K562 (cell line): ENCODE results near the gene MBOAT7. TPM values are rescaled to one million over a fixed set of nuclear protein-coding genes. Genes with fewer than 3 reads are reported as not detected.

Experiments
- ATF3 ChIP-seq, 2 experiments: fragments of 450-650 bp in 1 of 2; sonication (generic) in 1 of 2; formaldehyde crosslinking in 1 of 2; IDR thresholded peaks in 1 of 2; conservative IDR thresholded peaks in 1 of 2; 2 replicates each; pipeline versions ENCODE4 v1.6.1 to v1.8.1; 2016 to 2023; ENCODE audit warnings: mild to moderate bottlenecking in 2 of 2, moderate library complexity in 2 of 2, inconsistent platforms in 1 of 2, missing genetic modification reagents in 1 of 2
- JUN ChIP-seq, 2 experiments: sonication (generic) in 1 of 2; formaldehyde crosslinking in 1 of 2; IDR thresholded peaks; 2 replicates each; pipeline versions ENCODE4 v1.6.1 to v1.8.0; 2012 to 2022; ENCODE audit warnings: borderline replicate concordance in 2 of 2, mild to moderate bottlenecking in 2 of 2, improper control_type of control experiment in 1 of 2, low read depth in 1 of 2, low read length in 1 of 2, missing genetic modification reagents in 1 of 2
- MTA1 ChIP-seq: fragments of 450-650 bp; IDR thresholded peaks from 2 replicates; pipeline ENCODE4 v1.6.1; 2017; ENCODE audit warnings: borderline replicate concordance
- MTA3 ChIP-seq: fragments of 450-650 bp; formaldehyde crosslinking; IDR thresholded peaks from 2 replicates; pipeline ENCODE4 v1.6.1; 2017; ENCODE audit warnings: mild to moderate bottlenecking, borderline replicate concordance
- SMARCA4 ChIP-seq: fragments of 450-650 bp; IDR thresholded peaks from 2 replicates; pipeline ENCODE4 v1.6.1; 2016
- TAF1 ChIP-seq: IDR thresholded peaks from 2 replicates; pipeline ENCODE4 v1.6.1; 2011; ENCODE audit warnings: mild to moderate bottlenecking, low read length, moderate library complexity; ENCODE audit not compliant: insufficient read depth, control insufficient read depth, severe bottlenecking; ENCODE audit errors: extremely low read depth
- TBP ChIP-seq: optimal IDR thresholded peaks from 2 replicates; pipeline ENCODE3; 2011; ENCODE audit warnings: low read depth, low read length, improper control_type of control experiment
- TCF7L2 ChIP-seq: fragments of 150-350 bp; IDR thresholded peaks from 2 replicates; pipeline ENCODE4 v1.6.1; 2016; ENCODE audit warnings: low read depth, mild to moderate bottlenecking, low read length, moderate library complexity
- ZNF740 ChIP-seq, 3 experiments: fragments of 200-800 bp in 1 of 3; sonication (Bioruptor generic) in 1 of 3; sonication (generic) in 1 of 3; formaldehyde crosslinking in 1 of 3; IDR thresholded peaks; 2 replicates each; pipeline versions ENCODE4 v1.6.1 to v1.8.0; 2016 to 2022; ENCODE audit warnings: mild to moderate bottlenecking in 2 of 3, missing compliant biosample characterization in 2 of 3, missing genetic modification characterization in 2 of 3, missing genetic modification reagents in 1 of 3
- polyA plus RNA-seq, 8 experiments: library from polyadenylated mRNA; depleted of rRNA in 4 of 8; stranded (reverse) in 5 of 8; unstranded in 3 of 8; fragments of >200 nt; fragmentation: Nextera tagmentation in 2 of 8; fragmentation: Illumina TruSeq in 1 of 8; extraction: Ambion mirVana in 2 of 8; extraction: Trizol in 1 of 8; gene quantifications; 2 replicates each; pipeline versions ENCODE4 v1.2.1 to v1.2.3, GENCODE V29; 2011 to 2014; ENCODE audit warnings: inconsistent platforms in 1 of 8, missing spikeins in 1 of 8
- total RNA-seq, 7 experiments: library from RNA; depleted of rRNA in 6 of 7; stranded (reverse); fragments of >200 nt in 6 of 7; fragmentation: Illumina TruSeq in 2 of 7; extraction: Trizol in 2 of 7; gene quantifications; 2 replicates each; pipeline versions ENCODE4 v1.2.1 to v1.2.3, GENCODE V29; 2011 to 2021; ENCODE audit warnings: low replicate concordance in 1 of 7
- TF ChIP-seq, protein P1 (sequence below), 2 experiments: IDR thresholded peaks; 2 replicates each; pipeline ENCODE4 v1.6.1; 2012; ENCODE audit warnings: improper control_type of control experiment in 2 of 2, low read depth in 2 of 2, low read length in 2 of 2, borderline replicate concordance in 1 of 2
- TF ChIP-seq, protein P2 (sequence below), 2 experiments: fragments of 450-650 bp; formaldehyde crosslinking in 1 of 2; IDR thresholded peaks; 2 replicates each; pipeline versions ENCODE4 v1.4.0 to v1.6.1; 2014 to 2020; ENCODE audit warnings: mild to moderate bottlenecking in 2 of 2, borderline replicate concordance in 1 of 2, low read depth in 1 of 2

Gene MBOAT7
- total and polyA plus RNA-seq, 9 of the 15 experiments (the other 6 are each of a cell fraction or from before 2014, with no cell fraction given) = 1.4 to 153 (median 56.1) TPM

DNA sequence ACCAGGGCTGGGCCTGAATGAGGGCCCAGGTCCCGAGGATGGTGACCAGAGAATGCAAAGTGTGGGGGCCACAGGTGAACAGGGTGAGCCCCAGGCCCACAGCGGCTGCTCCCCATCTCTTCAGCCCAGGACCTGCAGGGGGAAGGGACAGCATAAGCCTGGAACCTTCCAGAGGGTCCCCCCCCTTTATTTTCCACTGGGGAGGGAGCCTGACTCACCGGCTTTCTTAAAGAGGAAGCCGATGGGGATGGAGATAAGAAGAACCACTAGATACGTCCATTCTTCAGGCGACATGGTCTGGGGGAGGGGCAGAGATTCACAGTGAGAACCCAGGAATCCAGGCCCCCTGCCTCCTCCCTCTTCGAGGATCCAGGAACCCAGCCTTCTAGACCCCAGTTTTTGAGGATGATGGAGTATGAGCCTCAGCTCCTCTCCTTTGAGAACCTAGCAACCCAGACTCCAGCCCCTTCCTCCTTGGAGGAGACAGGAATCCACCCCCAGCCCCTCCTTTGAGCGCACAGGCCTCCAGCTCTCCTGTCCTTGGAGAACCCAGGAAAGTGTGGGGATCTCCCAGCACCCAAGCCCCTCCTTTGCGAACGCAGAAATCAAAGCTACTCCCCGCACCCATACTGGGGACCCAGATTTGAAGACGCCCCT, 1.0 kb downstream of the MBOAT7 start (continued):
- TF ChIP-seq ZNF740 (CRISPR knock-in tag; IDR thresholded peaks at IDR 0.05) (peak; percentile 86), ZNF740 (tag; IDR thresholded peaks at IDR 0.05) (peak in 1 of 2 experiments; percentile 84; a peak in 2 of 4 replicates), TCF7L2 (no peak), MTA3 (peak; percentile 78; the same call in 1 of the 2 replicates), SMARCA4 (peak; percentile 92), TAF1 (peak; percentile 41), TBP (peak; percentile 55), MTA1 (peak; percentile 78), ATF3 (IDR thresholded peaks at IDR 0.05) (peak; percentile 88), ATF3 (CRISPR knock-in tag; conservative IDR thresholded peaks at IDR 0.05) (0 out of 2 replicates have a peak, but pooled peaks have one; percentile 34), JUN (IDR thresholded peaks at IDR 0.05; ENCODE audit: borderline replicate concordance, low read depth, low read length) (peak; percentile 88), JUN (CRISPR knock-in tag; IDR thresholded peaks at IDR 0.05; ENCODE audit: borderline replicate concordance) (no peak)
- TF ChIP-seq, protein P1, sequence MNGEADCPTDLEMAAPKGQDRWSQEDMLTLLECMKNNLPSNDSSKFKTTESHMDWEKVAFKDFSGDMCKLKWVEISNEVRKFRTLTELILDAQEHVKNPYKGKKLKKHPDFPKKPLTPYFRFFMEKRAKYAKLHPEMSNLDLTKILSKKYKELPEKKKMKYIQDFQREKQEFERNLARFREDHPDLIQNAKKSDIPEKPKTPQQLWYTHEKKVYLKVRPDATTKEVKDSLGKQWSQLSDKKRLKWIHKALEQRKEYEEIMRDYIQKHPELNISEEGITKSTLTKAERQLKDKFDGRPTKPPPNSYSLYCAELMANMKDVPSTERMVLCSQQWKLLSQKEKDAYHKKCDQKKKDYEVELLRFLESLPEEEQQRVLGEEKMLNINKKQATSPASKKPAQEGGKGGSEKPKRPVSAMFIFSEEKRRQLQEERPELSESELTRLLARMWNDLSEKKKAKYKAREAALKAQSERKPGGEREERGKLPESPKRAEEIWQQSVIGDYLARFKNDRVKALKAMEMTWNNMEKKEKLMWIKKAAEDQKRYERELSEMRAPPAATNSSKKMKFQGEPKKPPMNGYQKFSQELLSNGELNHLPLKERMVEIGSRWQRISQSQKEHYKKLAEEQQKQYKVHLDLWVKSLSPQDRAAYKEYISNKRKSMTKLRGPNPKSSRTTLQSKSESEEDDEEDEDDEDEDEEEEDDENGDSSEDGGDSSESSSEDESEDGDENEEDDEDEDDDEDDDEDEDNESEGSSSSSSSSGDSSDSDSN (IDR thresholded peaks at IDR 0.05; ENCODE audit: borderline replicate concordance in 1 of 2, low read depth in 2 of 2, low read length in 2 of 2) = 0 out of 4 replicates have a peak, but pooled peaks of 1 of the 2 experiments have one; percentile 28
- TF ChIP-seq, protein P2, sequence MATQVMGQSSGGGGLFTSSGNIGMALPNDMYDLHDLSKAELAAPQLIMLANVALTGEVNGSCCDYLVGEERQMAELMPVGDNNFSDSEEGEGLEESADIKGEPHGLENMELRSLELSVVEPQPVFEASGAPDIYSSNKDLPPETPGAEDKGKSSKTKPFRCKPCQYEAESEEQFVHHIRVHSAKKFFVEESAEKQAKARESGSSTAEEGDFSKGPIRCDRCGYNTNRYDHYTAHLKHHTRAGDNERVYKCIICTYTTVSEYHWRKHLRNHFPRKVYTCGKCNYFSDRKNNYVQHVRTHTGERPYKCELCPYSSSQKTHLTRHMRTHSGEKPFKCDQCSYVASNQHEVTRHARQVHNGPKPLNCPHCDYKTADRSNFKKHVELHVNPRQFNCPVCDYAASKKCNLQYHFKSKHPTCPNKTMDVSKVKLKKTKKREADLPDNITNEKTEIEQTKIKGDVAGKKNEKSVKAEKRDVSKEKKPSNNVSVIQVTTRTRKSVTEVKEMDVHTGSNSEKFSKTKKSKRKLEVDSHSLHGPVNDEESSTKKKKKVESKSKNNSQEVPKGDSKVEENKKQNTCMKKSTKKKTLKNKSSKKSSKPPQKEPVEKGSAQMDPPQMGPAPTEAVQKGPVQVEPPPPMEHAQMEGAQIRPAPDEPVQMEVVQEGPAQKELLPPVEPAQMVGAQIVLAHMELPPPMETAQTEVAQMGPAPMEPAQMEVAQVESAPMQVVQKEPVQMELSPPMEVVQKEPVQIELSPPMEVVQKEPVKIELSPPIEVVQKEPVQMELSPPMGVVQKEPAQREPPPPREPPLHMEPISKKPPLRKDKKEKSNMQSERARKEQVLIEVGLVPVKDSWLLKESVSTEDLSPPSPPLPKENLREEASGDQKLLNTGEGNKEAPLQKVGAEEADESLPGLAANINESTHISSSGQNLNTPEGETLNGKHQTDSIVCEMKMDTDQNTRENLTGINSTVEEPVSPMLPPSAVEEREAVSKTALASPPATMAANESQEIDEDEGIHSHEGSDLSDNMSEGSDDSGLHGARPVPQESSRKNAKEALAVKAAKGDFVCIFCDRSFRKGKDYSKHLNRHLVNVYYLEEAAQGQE (IDR thresholded peaks at IDR 0.05; ENCODE audit: borderline replicate concordance) = peak; percentile 17; the same call in 1 of the 2 replicates
- TF ChIP-seq, protein P2 (CRISPR knock-in tag; IDR thresholded peaks at IDR 0.05; ENCODE audit: low read depth) = peak; percentile 46; the same call in 1 of the 2 replicates
